Frontal cortex (tissue), 4 donors: Measurements from ENCODE around the gene ZFHX3. TPM values are rescaled to one million over a fixed set of nuclear protein-coding genes. Genes with fewer than 3 reads are reported as not detected.

Experiments
- DNase-seq, 2 donors: peaks; one replicate each; pipeline ENCODE4 v3.0.0; 2012; ENCODE audit warnings: low spot score in 2 of 2
- FAIRE-seq: peaks from 2 replicates; lab custom pipeline; 2012; peaks lifted over from hg19 to GRCh38; lab: Jason Lieb, UNC
- small RNA-seq: library from RNA; depleted of rRNA; stranded (forward); fragments of <200 nt; gene quantifications from one replicate; pipeline ENCODE3, GENCODE V24; 2014
- total RNA-seq: library from RNA; depleted of rRNA; stranded (reverse); fragments of >200 nt; gene quantifications from one replicate; pipeline ENCODE4 v1.2.3, GENCODE V29; 2014
- donor health status: control.
- donor health status: control.
- donor health status: control.

The ZFHX3 gene
- total RNA-seq, 1 donor from 2014 or later, result 4.9 TPM

- FAIRE-seq, result no peak
These were observed 298.8 kb downstream of the ZFHX3 start for GRCh38 chr16:72749091-72749490.

DNA sequence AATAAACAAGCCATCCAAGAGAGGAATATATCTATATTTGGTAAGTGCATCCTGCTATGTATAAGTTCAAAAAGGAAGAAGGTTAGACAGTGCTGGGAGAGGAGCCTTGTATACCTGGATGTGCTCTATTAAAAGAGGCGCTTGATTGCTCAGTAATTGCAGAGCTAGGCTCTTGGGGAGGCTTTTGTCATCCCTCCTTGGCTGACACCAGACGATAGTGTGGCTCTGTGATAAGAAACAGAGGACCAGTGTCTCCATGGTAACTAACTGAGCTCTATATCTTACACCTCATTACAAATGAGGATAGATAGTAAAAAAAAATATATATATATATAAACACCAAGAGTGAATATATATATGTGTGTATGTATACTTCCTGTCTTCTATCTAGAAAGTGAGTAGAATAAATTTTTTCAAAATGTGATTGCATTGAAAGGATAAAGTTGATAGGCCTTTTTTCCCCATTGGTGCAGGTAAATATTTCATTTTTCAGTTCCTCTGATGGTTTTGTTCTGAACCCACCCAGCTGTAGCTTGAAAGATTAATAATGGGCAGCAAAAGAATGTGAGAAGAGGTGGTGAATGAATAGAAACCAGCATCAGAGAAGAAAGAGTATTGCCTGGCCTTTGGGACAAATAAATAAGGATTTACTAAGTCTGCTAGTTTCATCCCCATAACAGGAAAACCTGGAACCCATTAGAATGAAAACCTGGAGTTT is 303.7 kb downstream of the ZFHX3 start:
- no peak for DNase-seq
- no peak for FAIRE-seq

More at GRCh38 chr16:72749091-72749490, 298.8 kb downstream of the ZFHX3 start:
- no peak for DNase-seq

DNA sequence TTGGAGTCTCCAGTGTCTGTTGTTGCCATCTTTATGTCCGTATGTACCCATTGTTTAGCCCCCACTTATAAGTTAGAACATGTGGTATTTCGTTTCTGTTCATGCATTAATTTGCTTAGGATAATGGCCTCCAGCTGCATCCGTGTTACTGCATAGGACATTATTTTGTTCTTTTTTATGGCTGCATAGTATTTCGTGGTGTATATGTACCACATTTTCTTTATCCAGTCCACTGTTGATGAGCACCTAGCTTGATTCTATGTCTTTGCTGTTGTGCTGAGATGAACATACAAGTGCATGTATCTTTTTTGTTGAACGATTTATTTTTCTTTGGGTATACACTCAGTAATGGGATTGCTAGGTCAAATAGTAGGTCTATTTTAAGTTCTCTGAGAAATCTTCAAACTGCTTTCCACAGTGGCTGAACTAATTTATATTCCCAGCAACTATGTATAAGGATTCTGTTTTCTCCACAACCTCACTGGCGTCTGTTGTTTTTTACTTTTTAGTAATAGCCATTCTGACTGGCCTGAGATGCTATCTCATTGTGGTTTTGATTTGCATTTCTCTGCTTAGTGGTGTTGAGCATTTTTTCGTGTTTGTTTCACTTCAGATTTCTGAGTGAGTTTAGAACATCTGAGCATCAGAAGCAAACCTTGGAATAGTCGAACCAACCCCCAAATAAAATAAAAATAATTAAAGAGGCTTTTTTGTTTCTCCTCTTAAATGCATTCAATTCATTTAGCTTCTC is 304.7 kb downstream of the ZFHX3 start:
- no peak for DNase-seq
- no peak for FAIRE-seq

- no peak for FAIRE-seq
- DNase-seq, result no peak
These were observed 307.6 kb downstream of the ZFHX3 start for GRCh38 chr16:72740347-72740746.

- FAIRE-seq (no peak), DNase-seq (no peak)
These were observed 308.4 kb downstream of the ZFHX3 start for GRCh38 chr16:72739577-72739976.

DNA sequence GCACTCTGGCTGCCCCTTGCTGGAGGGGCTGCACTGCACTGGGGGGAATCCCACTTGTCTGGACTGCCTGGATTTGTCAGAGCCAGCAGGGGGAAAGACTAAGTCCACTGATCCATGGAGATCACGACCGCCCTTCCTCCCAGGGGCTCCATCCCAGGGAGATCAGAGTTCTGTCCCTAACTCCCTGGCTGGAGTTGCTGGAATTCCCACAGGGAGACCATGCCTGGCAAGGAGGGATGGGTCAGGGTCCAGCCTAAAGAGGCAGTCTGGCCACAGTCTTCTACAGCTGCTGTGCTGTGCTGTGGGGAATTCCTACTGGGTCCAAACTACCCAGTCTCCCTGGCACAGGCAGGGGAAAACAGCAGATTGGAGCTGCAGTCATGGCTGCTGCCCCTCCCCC is 311.9 kb downstream of the ZFHX3 start:
- DNase-seq (no peak), FAIRE-seq (no peak)

Small RNAs within 50 kb of the gene (small RNA-seq; reads per million reads assigned to genes)
- gene AC002044.1 (not detected), gene RNU7-71P (not detected)
